Activated CD8-positive, alpha-beta memory T cell treated with anti-CD3 and anti-CD28 coated beads for 24 hours (primary cell): ENCODE data around the gene ST14.
"Not testable (repeated sequence)": the region's sequence is repeated elsewhere in the genome, so short reads cannot be mapped to it uniquely, and the experiment has no call there.

ENCODE experiments used
- DNase-seq: peaks from one replicate; pipeline ENCODE4 v3.0.0-alpha.2; 2020

ST14 gene

GRCh38 chr11:130190371-130190881, 30.8 kb downstream of the ST14 start:
- DNase-seq, result no peak

GRCh38 chr11:130191896-130192295, 32.3 kb downstream of the ST14 start:
- no peak for DNase-seq

DNA sequence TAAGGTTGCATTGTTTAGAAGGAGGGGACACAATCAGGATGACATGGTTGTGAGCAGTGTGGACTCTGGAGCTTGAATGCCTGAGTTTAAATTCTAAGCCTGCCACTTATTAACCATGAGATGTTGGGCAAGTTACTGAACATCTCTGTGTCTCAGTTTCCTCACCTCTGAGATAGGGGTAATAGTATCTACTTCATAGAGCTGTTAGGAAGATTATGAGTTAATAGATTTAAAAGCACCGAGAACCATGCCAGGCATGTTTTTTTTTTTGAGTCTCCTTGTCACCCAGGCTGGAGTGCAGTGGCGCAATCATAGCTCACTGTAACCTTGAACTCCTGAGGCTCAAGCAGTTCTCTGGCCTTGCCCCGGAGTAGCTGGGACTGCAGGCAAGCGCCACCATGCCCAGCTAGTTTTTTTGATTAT, 33.3 kb downstream of the ST14 start:
- no peak for DNase-seq

GRCh38 chr11:130193551-130193950, 34.0 kb downstream of the ST14 start:
- not testable (repeated sequence) for DNase-seq

- no peak for DNase-seq
Measured at GRCh38 chr11:130194241-130195023, 34.9 kb downstream of the ST14 start.

DNA sequence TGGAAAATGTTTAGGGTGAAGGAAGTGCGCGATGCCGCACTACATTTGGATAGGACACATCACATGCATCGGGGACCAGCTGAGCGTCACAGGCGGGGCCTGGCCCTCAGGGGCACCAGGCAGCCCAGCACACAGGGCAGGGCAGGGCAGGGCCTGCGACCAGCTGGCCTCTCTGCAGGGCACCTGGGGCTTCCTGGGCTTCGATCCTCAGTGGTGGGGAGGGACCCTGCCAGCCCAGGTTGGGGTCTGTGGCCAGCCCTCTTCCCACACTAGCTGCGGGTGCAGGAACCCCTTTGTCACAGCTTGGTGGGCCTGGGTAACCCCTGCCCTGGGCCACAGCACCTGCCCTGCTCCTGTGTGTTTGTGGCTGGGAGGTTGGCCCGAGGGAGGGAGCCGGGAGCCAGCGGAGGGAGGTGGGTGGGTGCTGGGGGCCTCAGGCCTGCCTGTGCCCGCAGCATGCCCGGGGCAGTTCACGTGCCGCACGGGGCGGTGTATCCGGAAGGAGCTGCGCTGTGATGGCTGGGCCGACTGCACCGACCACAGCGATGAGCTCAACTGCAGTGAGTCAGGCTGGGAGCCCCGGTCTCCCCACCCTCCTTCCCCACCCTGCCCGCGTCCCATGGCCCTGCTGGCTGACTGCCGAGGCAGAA, 37.9 kb downstream of the ST14 start:
- no peak for DNase-seq

DNA sequence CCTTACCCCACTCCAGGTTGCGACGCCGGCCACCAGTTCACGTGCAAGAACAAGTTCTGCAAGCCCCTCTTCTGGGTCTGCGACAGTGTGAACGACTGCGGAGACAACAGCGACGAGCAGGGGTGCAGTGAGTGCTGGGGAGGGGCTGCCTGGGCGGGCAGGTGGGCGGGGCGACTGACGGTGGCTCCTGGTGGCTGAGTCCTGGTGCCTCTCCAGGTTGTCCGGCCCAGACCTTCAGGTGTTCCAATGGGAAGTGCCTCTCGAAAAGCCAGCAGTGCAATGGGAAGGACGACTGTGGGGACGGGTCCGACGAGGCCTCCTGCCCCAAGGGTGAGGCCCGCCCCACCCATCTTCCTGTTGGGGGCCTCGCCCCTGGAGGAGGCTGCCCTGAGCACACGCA, 38.7 kb downstream of the ST14 start:
- DNase-seq, result no peak

DNA sequence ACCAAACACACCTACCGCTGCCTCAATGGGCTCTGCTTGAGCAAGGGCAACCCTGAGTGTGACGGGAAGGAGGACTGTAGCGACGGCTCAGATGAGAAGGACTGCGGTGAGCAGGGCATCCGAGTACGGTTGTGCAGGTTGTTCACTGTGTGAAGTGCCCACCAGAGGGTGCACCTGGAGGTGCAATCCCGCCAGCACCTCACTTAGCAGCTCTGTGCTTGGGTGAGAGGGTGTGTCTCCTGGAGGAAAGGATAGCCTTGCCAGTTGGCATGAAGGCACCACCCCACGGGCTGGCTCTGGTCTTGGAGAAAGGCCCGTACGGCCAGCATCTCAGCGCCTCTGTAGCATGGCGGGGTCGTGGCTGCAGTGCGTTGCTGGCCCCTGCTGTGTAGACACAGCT, 39.4 kb downstream of the ST14 start:
- DNase-seq, result no peak

DNA sequence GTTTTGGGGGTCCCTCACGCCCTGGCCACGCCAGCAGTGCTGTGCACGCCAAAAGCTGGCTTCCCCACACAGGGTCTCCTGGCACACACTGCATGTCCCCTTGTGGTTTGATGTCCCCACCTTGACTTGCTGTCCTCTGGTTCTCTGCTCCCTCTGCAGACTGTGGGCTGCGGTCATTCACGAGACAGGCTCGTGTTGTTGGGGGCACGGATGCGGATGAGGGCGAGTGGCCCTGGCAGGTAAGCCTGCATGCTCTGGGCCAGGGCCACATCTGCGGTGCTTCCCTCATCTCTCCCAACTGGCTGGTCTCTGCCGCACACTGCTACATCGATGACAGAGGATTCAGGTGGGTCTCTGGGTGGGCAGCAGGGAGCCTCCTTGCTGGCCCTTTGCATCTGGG, 40.2 kb downstream of the ST14 start:
- no peak for DNase-seq

GRCh38 chr11:130201026-130201425, 41.4 kb downstream of the ST14 start:
- no peak for DNase-seq

DNA sequence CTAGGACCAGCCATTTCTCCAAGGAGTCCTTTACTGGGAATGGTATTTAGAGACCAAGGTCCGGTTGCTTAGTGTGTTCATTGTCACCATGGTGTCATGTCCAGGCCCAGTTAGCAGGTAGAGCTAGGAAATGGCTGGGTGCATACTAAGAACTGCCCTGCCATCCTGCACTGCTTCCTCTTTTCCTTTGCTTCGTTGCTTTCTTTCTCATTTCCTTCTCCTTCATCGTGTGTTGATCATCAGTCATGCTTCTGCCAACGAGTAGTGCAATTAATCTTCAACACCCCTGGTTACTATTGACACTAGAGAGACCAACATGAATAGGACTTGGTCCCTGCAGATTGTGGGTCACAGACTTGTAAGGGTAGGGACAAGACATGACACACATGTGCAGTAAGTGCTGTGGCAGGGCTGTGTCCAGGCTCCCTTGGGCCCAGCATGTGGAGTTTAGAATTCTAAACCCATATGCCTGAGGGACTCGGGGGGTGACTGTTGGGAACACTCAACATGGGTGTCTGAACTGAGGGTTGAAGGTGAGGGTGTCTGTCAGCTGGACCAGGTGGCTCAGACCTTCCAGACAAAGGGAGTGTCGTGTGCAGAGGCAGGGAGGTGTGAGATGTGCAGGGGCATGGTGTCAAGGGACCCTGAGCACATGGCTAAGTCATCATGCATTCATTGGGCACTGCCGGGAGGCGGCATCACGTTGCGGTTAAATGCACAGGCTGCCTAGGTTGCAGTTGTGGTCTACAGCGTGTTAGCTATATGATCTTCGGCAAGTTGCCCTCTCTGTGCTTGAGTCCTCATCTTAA, 42.6 kb downstream of the ST14 start:
- no peak for DNase-seq

- DNase-seq, result no peak
Measured at GRCh38 chr11:130202818-130203689, 43.5 kb downstream of the ST14 start.

DNA sequence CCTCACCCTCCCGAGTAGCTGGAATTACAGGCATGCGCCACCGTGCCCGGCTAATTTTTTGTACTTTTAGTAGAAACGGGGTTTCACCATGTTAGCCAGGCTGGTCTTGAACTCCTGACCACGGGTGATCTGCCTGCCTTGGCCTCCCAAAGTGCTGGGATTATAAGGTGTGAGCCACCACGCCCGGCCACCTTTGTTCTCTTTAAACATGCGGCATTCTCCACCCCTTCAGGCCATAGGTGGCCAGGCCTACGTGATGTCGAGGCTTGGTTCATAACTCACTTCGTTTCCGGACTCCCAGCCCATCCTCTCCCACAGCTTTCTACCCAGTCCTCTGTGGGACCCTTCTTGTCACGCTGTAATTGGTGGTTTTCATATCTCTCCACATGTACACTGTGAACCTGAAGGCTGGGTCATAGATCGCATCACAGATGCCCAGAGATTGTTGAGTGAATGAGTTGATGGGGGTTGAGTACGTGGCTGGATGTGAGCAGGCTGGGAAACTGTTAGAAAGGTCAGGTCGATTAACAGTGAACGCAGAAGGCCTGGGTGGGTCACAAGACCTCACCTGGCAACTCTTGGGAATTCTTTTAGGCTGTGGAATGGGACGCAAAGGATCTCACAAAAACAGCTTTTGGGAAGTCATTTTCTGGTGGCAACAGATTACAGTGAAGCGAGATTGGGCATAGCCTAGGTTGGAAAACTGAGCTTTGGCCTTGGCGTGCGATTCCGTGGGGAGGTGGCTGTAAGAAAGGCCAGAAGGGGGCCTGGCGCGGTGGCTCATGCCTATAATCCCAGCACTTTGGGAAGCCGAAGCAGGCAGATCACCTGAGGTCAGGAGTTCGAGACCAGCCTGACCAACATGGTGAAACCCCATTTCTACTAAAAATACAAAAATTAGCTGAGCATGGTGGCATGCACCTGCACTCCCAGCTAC, 44.5 kb downstream of the ST14 start:
- no peak for DNase-seq

DNA sequence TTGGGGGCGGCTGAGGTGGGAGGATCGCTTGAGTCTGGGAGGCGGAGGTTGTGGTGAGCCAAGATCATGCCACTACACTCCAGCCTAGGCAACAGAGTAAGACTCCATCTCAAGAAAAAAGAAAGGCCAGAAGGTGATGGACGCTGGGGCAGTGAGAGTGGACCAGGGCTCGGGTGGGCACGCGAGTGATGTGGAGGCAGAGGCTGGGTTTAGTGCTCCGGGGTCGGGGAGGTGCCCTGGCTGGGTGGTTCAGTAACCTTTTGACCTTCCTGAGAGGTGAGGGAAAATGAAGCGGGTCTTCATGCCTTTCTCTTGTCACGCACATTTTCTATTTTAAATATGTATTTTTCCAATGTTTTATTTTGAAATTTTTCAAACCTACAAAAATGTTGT, 45.1 kb downstream of the ST14 start:
- DNase-seq, result no peak

DNA sequence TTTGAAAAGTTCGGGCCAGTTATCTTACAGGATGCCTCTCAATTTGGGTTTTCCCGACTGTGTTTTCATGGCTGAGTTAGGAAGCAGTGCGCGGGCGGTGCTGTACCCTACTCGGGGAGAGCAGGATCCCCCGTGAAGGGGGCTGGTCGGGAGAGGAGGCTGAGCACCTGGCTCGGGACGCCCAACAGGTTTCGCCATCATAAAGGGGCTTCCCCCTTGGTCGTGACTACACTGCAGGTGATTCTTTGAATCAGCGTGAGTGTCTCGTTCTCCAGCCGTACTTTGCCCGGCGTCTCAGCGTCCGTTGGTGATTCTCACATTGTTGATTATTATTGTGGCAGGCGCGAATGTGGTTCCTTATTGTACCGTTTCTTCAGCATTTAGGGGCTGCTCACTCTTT, 46.6 kb downstream of the ST14 start:
- no peak for DNase-seq

GRCh38 chr11:130208241-130209127, 48.9 kb downstream of the ST14 start:
- peak; percentile 45 for DNase-seq

DNA sequence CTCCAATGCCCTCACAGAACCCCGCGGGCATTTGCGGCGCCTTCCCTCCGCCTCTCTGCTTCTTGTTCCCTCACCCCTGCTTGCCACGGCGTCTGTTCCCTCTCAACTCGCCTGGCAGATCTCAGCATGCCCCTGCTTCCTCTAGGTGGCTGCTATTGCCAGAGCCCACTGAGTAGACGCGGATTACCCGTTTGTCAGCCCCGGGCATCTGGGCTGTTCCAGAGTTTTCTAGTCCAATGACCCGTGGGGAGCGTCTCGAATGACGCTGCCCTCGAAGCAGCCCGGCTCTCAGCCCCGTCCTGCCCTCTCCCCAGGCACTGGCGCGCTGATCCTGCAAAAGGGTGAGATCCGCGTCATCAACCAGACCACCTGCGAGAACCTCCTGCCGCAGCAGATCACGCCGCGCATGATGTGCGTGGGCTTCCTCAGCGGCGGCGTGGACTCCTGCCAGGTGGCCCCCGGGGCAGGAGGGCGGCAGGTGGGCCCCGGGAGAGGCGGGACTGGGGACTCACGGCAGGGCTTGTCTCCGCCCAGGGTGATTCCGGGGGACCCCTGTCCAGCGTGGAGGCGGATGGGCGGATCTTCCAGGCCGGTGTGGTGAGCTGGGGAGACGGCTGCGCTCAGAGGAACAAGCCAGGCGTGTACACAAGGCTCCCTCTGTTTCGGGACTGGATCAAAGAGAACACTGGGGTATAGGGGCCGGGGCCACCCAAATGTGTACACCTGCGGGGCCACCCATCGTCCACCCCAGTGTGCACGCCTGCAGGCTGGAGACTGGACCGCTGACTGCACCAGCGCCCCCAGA, 49.7 kb downstream of the ST14 start:
- DNase-seq, result peak; percentile 41

GRCh38 chr11:130209954-130210854, 50.6 kb downstream of the ST14 start:
- DNase-seq, result peak; percentile 35
